AG09319 (cell line): ENCODE measurements around the gene MBD3L1.
A peak's percentile ranks its signal among the peaks of the same experiment; 100 is the strongest.

Experiments
- DNase-seq: peaks from one replicate; pipeline ENCODE4 v3.0.0-alpha.2; 2010; ENCODE audit warnings: low read depth; ENCODE audit errors: extremely low read depth
- TF ChIP-seq, protein P1 (sequence below): IDR thresholded peaks from 2 replicates; pipeline ENCODE4 v1.5.1; 2011; ENCODE audit warnings: low read depth, mild to moderate bottlenecking, inconsistent platforms, low read length, moderate library complexity

MBD3L1 gene

DNA sequence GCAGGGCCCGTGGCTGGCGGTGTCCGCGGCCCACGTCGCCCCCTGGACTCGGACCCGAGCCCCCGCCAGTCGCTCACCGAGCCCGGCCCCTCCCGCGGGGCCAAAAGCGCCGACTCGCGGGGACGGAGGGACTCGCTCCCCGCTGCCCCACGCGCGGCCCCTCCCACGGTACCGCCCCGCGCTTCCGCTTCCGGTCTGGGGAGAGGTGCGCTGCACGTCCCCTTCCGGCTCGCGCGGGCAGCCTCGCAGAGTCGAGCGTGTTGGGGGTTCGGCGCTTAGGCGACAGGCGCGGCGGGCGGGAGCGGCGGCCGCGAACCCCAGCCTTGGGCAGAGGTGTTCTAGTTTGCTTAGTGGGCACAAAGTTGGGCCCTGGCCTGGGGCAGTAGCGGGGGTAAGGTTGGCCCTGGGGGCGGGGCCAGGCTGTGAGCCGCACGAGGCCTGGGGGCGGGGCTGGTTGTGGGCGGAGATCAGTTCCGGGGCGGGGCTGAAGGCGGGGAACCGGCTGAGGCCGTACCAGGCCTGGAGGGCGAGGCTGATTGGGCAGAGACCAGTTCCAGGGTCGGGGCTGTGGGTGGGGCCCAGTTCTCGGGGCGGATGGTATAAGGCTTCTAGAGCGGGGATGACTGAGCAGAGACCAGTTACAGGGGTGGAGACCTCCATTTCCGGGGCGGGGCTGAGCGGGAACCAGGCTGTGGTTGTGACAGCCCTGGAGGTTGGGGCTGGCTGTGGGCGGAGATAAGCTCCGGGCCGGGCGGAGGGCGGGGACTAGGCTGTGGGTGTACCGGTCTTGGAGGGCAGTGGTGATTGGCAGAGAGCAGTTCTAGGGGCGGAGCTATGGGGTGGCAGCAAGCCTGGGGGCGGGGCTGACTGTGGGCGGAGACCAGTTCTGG lies at the start of gene MBD3L1, which contains the start of gene ZNF558:
TSS of gene MBD3L1 (plus strand) at position 246 of the 890 bp plus-strand sequence. CDS start 10,302 bp downstream, outside the sequence.
TSS of gene ZNF558 (minus strand) at position 173 of the 890 bp plus-strand sequence. CDS start 9,645 bp downstream, outside the sequence.
- DNase-seq, result peak; percentile 95
- TF ChIP-seq, protein P1, sequence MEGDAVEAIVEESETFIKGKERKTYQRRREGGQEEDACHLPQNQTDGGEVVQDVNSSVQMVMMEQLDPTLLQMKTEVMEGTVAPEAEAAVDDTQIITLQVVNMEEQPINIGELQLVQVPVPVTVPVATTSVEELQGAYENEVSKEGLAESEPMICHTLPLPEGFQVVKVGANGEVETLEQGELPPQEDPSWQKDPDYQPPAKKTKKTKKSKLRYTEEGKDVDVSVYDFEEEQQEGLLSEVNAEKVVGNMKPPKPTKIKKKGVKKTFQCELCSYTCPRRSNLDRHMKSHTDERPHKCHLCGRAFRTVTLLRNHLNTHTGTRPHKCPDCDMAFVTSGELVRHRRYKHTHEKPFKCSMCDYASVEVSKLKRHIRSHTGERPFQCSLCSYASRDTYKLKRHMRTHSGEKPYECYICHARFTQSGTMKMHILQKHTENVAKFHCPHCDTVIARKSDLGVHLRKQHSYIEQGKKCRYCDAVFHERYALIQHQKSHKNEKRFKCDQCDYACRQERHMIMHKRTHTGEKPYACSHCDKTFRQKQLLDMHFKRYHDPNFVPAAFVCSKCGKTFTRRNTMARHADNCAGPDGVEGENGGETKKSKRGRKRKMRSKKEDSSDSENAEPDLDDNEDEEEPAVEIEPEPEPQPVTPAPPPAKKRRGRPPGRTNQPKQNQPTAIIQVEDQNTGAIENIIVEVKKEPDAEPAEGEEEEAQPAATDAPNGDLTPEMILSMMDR, result no peak; the same call in 1 of the 2 replicates

DNA sequence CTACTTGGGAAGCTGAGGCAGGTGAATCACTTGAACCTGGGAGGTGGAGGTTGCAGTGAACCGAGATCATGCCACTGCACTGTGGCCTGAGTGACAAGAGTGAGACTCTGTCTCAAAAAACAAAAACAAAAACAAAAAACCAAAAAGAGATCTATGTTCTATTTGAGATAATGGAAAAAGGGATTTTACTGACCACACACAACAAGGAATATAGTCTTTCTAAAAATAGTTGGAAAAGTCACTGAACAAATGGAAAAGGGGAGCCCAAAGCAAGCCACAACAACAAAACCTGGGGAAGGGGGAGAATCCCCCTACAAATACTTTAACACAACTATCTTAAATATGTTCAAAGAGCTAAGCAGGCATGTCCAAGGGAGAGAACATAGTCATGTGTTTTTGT lies 37.4 kb upstream of the MBD3L1 start:
- no peak for DNase-seq
- TF ChIP-seq, protein P1, result no peak

DNA sequence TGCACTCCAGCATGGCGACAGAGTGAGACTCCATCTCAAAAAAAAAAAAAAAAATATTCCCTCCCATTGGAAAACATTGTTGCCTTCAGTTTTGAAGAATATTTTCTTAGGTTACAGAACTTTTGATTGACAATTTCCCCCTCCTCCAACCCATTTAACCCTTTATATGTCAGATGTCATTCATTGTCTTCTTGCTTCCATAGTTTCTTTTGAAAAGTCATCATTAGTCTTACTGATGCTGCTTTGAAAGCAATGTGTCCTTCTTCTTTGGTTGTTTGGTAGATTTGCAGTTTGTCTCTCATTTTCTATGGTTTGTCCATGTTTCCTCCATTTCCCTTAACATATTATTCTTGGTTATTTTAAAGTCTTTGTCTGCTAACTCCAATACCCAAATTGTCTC lies 25.5 kb upstream of the MBD3L1 start:
- DNase-seq, result no peak
- TF ChIP-seq, protein P1, result no peak

DNA sequence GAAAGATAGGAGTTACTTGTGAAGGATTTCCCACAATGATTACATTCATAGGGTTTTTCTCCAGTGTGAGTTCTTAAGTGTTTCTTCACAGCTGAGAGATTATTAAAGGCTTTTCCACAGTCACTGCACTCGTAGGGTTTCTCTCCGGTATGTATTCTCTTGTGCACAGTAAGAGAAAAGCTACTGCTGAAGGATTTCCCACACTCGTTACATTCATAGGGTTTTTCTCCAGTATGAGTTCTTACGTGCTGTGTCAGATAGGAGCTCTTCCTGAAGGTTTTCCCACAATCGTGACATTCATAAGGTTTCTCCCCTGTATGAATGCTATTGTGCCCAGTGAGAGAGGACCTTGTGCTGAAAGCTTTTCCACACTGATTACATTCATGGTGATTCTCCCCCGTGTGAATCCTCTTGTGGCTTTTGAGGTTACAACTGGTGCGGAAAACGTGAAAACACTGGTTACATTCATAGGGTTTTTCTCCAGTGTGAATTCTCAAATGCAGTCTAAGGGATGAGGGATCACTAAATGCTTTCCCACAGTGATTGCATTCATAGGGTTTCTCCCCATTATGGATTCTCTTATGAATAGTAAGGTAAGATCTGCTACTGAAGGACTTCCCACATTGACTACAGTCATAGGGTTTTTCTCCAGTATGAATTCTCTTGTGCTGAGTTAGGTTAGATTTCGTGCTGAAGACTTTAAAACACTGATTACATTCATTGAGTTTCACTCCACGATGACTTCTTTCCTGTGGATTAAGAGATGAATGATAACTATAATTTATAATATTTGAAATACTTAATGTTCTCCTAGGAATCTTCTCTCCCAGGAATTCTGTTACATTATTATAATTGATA lies 20.6 kb upstream of the MBD3L1 start:
- TF ChIP-seq, protein P1, result no peak
- DNase-seq, result no peak

DNA sequence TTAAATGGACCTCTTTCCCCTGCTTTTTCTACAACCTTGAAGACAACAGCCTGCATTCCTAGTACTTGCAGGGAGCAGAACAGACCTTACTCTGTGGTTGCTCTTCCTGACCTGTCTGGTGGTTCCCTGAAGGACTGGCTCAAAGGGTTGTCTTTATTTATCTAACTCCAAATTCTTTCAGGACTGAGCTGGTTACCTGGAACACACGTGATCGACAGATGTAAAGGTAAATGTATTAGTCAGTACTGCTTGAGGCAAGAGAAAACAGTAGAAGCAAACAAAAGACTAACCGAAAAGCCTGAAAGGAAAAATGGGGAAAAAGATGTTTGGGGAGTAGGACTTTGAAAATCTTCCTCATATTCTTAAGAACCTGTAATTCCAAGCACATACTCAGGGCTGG lies 18.0 kb upstream of the MBD3L1 start:
- TF ChIP-seq, protein P1, result no peak
- DNase-seq, result no peak

DNA sequence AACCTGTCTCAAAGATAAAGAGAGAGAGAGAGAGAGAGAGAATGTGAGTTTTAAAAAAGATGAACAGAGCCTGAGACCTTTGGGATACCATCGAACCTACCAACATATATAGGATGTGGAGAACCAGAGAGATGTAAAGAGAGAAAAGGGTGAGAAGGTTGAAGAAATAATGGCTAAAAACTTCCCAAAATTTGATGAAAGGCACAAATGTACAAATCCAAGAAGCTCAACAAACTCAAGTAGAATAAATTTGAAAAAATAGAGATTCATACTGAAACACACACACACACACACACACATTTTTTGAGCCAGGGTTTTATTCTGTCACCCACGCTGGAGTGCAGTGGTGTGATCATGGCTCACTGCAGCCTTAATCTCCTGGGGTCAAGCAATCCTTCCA lies 16.4 kb upstream of the MBD3L1 start:
- TF ChIP-seq, protein P1, result no peak
- no peak for DNase-seq
